Peyer's patch (tissue), 4 donors: Measurements from ENCODE around the gene OPN1LW.
"Not testable (repeated sequence)": the region's sequence is repeated elsewhere in the genome, so short reads cannot be mapped to it uniquely, and the experiment has no call there.

ENCODE experiments used
- POLR2A ChIP-seq, 2 donors: fragments of 450-650 bp; IDR thresholded peaks; one replicate each; pipeline ENCODE4 v1.5.1; 2017; ENCODE audit warnings: antibody characterized with exemption in 2 of 2, mild to moderate bottlenecking in 2 of 2, moderate library complexity in 2 of 2
- TF ChIP-seq, protein P1 (sequence below), 6 experiments: fragments of 450-650 bp in 4 of 6; fragments of 200-600 bp in 2 of 6; sonication (generic) in 1 of 6; IDR thresholded peaks; one replicate each; pipeline ENCODE4 v1.5.1; 2017 to 2019; ENCODE audit warnings: antibody characterized with exemption in 6 of 6, mild to moderate bottlenecking in 3 of 6, moderate library complexity in 1 of 6

DNA sequence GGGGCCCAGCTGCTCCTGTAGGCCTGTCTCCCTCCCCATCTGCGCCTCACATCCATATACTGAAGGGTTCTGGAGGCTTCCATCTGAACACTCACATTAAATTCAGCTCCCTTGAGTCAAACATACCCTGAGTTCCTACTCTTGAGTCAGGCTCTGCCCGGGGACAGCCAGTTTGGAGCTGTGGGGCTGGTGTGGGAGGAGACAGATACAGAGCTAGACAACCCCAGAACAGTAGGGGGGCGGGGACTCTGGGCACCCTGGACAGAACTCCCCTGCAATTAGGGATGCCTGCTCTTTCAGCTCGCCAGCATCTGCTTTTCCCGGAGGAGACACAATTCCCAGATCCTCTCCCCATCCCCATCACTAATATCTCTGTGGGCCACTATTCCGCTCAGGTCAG lies 7.0 kb downstream of the OPN1LW start:
- TF ChIP-seq, protein P1, sequence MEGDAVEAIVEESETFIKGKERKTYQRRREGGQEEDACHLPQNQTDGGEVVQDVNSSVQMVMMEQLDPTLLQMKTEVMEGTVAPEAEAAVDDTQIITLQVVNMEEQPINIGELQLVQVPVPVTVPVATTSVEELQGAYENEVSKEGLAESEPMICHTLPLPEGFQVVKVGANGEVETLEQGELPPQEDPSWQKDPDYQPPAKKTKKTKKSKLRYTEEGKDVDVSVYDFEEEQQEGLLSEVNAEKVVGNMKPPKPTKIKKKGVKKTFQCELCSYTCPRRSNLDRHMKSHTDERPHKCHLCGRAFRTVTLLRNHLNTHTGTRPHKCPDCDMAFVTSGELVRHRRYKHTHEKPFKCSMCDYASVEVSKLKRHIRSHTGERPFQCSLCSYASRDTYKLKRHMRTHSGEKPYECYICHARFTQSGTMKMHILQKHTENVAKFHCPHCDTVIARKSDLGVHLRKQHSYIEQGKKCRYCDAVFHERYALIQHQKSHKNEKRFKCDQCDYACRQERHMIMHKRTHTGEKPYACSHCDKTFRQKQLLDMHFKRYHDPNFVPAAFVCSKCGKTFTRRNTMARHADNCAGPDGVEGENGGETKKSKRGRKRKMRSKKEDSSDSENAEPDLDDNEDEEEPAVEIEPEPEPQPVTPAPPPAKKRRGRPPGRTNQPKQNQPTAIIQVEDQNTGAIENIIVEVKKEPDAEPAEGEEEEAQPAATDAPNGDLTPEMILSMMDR (IDR thresholded peaks at IDR 0.05) = not testable (repeated sequence)
- not testable (repeated sequence) for TF ChIP-seq POLR2A (IDR thresholded peaks at IDR 0.05)
